BLaER1 (cell line): ENCODE measurements around the gene MPP1.
"Not testable (repeated sequence)": the region's sequence is repeated elsewhere in the genome, so short reads cannot be mapped to it uniquely, and the experiment has no call there.

Experiments used
- H3K27ac ChIP-seq: shearing (Covaris generic); formaldehyde crosslinking; 2 replicates; pipeline ENCODE4 v1.8.1; 2022
- H3K27me3 ChIP-seq: shearing (Covaris generic); formaldehyde crosslinking; 2 replicates; pipeline ENCODE4 v1.8.1; 2022
- H3K36me3 ChIP-seq: shearing (Covaris generic); formaldehyde crosslinking; 2 replicates; pipeline ENCODE4 v1.8.1; 2022
- H3K4me1 ChIP-seq: shearing (Covaris generic); formaldehyde crosslinking; 2 replicates; pipeline ENCODE4 v1.8.1; 2022
- H3K4me2 ChIP-seq: shearing (Covaris generic); formaldehyde crosslinking; 2 replicates; pipeline ENCODE4 v1.8.1; 2022
- H3K4me3 ChIP-seq: shearing (Covaris generic); formaldehyde crosslinking; 2 replicates; pipeline ENCODE4 v1.8.1; 2022
- H3K9ac ChIP-seq: shearing (Covaris generic); formaldehyde crosslinking; 2 replicates; pipeline ENCODE4 v1.8.1; 2022
- H3K9me3 ChIP-seq: shearing (Covaris generic); formaldehyde crosslinking; 2 replicates; pipeline ENCODE4 v1.8.1; 2022
- H4K20me1 ChIP-seq: shearing (Covaris generic); formaldehyde crosslinking; 2 replicates; pipeline ENCODE4 v1.8.1; 2022
- Cebpa-rat ChIP-seq: shearing (Covaris generic); IDR thresholded peaks from 2 replicates; pipeline ENCODE4 v1.8.1; 2022

The MPP1 gene

DNA sequence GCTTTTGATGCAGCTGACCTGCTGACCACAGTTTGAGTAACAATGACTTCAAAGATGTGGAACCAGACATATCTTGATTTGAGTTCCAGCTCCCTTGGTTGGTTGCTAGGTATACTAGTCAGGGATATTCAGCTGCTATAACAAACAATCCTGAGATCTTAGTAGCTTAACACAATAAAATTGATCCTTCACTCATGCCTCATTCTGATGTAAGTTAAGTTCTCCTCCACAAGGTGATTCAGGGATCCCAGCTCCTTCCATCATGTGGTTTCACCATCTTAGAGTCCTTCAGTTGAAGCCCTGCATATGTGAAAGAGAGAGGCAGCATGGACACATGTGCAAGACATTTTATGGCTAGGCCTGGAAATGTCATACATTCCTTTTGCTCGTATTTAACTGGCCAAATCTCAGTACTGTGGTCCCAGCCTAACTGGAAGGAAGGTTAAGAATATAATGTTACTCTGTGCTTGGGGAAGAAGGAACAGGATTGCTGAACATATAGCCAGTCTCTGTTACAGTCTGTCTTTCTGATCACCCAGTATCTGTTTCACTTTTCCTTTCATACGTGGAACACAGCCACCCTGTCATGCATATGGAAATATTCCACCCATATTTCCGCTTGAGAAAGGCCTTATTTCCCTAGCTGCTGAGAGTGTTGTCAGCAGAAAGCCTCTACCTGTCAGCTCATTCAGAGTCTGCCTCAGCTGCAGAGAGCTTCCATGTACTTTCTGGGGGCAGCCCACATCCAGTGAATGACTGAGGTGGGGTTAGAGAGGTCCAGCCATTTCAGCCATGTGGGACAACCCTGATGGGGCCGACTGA, 22.1 kb upstream of the MPP1 start:
- Histone ChIP-seq H3K36me3 (no peaks in the 10 kb centered on the region), H3K9me3 (no peaks in the 10 kb centered on the region), H3K27me3 (peaks cover 62% of the 10 kb centered on the region), H4K20me1 (no peaks in the 10 kb centered on the region), H3K4me2 (peak overlapping the region; percentile 45; the same call in 1 of the 2 replicates), H3K4me1 (peaks cover 9% of the 10 kb centered on the region), H3K27ac (no peak overlapping the region), H3K9ac (no peak overlapping the region), H3K4me3 (no peak overlapping the region)
- TF ChIP-seq Cebpa-rat = no peak

- not testable (repeated sequence) for H3K36me3 ChIP-seq, H3K4me1 ChIP-seq, H3K9me3 ChIP-seq, H3K4me3 ChIP-seq, H3K9ac ChIP-seq, H3K27ac ChIP-seq, H3K4me2 ChIP-seq, H4K20me1 ChIP-seq
- peaks cover 63% of the 10 kb centered on the region for H3K27me3 ChIP-seq
These were observed 20.3 kb upstream of the MPP1 start for GRCh38 chrX:154825586-154825985.

GRCh38 chrX:154824638-154825037, 19.4 kb upstream of the MPP1 start:
- Histone ChIP-seq H3K4me2 (no peak overlapping the region), H4K20me1 (no peaks in the 10 kb centered on the region), H3K4me3 (no peak overlapping the region), H3K27me3 (peaks cover 63% of the 10 kb centered on the region), H3K9ac (no peak overlapping the region), H3K27ac (no peak overlapping the region), H3K4me1 (peaks cover 9% of the 10 kb centered on the region), H3K9me3 (no peaks in the 10 kb centered on the region), H3K36me3 (no peaks in the 10 kb centered on the region)
- TF ChIP-seq Cebpa-rat = no peak

DNA sequence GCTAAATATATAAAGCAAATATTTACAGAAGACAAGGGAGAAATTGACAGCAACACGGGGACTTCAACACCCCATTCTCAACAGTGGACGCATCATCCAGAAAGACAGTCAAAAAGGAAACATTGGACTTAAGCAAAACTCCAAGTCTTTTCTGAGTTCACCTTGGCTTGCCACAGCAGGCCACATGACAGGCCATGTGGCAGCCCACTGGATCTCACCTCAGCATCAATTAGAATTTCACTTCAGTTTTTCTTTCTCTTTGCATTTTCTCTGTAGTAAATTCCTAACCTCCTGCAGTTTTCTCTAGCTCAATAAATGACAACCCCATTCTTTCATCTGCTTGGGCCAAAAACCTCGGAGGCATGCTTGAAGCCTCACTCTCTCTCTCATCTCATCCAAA, 16.7 kb upstream of the MPP1 start:
- no peak for TF ChIP-seq Cebpa-rat
- H3K4me2 ChIP-seq = no peak overlapping the region
- no peaks in the 10 kb centered on the region for H3K36me3 ChIP-seq
- H3K4me1 ChIP-seq = no peaks in the 10 kb centered on the region
- no peak overlapping the region for H3K27ac ChIP-seq
- peaks cover 60% of the 10 kb centered on the region for H3K27me3 ChIP-seq
- H3K9me3 ChIP-seq = peaks cover 5% of the 10 kb centered on the region
- no peaks in the 10 kb centered on the region for H4K20me1 ChIP-seq
- H3K4me3 ChIP-seq = no peak overlapping the region
- H3K9ac ChIP-seq = no peak overlapping the region

- H3K27me3 ChIP-seq = peaks cover 57% of the 10 kb centered on the region
- H3K4me2 ChIP-seq = no peak overlapping the region
- no peak overlapping the region for H3K9ac ChIP-seq
- H3K9me3 ChIP-seq = peaks cover 6% of the 10 kb centered on the region
- no peak for TF ChIP-seq Cebpa-rat
- no peak overlapping the region for H3K4me3 ChIP-seq
- no peaks in the 10 kb centered on the region for H4K20me1 ChIP-seq
- no peaks in the 10 kb centered on the region for H3K4me1 ChIP-seq
- no peaks in the 10 kb centered on the region for H3K36me3 ChIP-seq
- no peak overlapping the region for H3K27ac ChIP-seq
These were observed 16.2 kb upstream of the MPP1 start for GRCh38 chrX:154821523-154821922.

GRCh38 chrX:154819771-154820341, 14.6 kb upstream of the MPP1 start:
- TF ChIP-seq Cebpa-rat = no peak
- no peak overlapping the region for H3K4me2 ChIP-seq
- peaks cover 6% of the 10 kb centered on the region for H3K9me3 ChIP-seq
- H4K20me1 ChIP-seq = no peaks in the 10 kb centered on the region
- H3K27ac ChIP-seq = no peak overlapping the region
- H3K4me1 ChIP-seq = no peaks in the 10 kb centered on the region
- H3K9ac ChIP-seq = no peak overlapping the region
- H3K36me3 ChIP-seq = no peaks in the 10 kb centered on the region
- H3K27me3 ChIP-seq = peaks cover 64% of the 10 kb centered on the region
- no peak overlapping the region for H3K4me3 ChIP-seq

- H3K9ac ChIP-seq = no peak overlapping the region
- peaks cover 65% of the 10 kb centered on the region for H3K27me3 ChIP-seq
- no peak overlapping the region for H3K4me2 ChIP-seq
- H3K4me3 ChIP-seq = no peak overlapping the region
- no peak overlapping the region for H3K27ac ChIP-seq
- peaks cover 6% of the 10 kb centered on the region for H3K9me3 ChIP-seq
- no peaks in the 10 kb centered on the region for H3K36me3 ChIP-seq
- H4K20me1 ChIP-seq = no peaks in the 10 kb centered on the region
- no peaks in the 10 kb centered on the region for H3K4me1 ChIP-seq
- TF ChIP-seq Cebpa-rat = no peak
These were observed 13.9 kb upstream of the MPP1 start for GRCh38 chrX:154818916-154819770.

DNA sequence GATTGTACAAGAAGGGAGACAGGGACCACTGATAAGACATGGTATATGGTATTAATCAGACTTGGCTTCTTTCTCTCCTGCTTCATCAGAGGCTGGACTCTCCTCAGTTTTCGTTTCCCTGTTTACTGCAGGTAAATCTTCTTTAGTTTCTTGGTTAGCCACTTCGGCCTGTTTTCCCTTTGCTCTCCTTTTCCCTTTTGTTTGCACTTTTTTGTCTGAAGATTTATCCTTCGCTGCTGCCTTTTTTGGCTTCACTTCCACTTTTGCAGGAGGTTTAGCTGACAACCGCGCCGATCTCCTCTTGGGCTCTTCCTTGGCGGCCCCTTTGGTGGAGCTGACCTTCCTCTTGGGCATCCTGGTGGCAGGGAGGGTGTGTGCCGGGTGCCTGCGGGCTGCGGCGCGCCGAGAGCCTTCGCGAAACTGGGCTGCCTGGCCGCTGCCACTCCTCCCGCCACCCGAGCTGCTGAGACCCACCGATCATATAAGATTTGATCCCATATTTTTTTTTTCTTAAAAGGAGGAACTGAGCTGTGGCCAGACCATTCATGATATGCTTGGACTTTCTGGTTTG, 11.8 kb upstream of the MPP1 start:
- not testable (repeated sequence) for H3K4me2 ChIP-seq, H3K27ac ChIP-seq, H3K36me3 ChIP-seq, H3K9me3 ChIP-seq, H3K4me3 ChIP-seq, H4K20me1 ChIP-seq, H3K4me1 ChIP-seq, H3K9ac ChIP-seq
- H3K27me3 ChIP-seq = peaks cover 75% of the 10 kb centered on the region

- not testable (repeated sequence) for H3K4me1 ChIP-seq, H3K4me3 ChIP-seq, H3K27ac ChIP-seq, H3K4me2 ChIP-seq, H3K9me3 ChIP-seq, H4K20me1 ChIP-seq, H3K9ac ChIP-seq, H3K36me3 ChIP-seq
- H3K27me3 ChIP-seq = peaks cover 72% of the 10 kb centered on the region
These were observed 11.1 kb upstream of the MPP1 start for GRCh38 chrX:154816326-154816898.
